NCI-H2227 treated with DMSO at 0.1 percent for 48 hours (cell line): ENCODE data around the gene MRPL53.
"Not testable (repeated sequence)": the region's sequence is repeated elsewhere in the genome, so short reads cannot be mapped to it uniquely, and the experiment has no call there.

Experiments used
- DNase-seq: peaks from one replicate; lab custom pipeline; 2025; lab: John Stamatoyannopoulos, UW

MRPL53 gene

DNA sequence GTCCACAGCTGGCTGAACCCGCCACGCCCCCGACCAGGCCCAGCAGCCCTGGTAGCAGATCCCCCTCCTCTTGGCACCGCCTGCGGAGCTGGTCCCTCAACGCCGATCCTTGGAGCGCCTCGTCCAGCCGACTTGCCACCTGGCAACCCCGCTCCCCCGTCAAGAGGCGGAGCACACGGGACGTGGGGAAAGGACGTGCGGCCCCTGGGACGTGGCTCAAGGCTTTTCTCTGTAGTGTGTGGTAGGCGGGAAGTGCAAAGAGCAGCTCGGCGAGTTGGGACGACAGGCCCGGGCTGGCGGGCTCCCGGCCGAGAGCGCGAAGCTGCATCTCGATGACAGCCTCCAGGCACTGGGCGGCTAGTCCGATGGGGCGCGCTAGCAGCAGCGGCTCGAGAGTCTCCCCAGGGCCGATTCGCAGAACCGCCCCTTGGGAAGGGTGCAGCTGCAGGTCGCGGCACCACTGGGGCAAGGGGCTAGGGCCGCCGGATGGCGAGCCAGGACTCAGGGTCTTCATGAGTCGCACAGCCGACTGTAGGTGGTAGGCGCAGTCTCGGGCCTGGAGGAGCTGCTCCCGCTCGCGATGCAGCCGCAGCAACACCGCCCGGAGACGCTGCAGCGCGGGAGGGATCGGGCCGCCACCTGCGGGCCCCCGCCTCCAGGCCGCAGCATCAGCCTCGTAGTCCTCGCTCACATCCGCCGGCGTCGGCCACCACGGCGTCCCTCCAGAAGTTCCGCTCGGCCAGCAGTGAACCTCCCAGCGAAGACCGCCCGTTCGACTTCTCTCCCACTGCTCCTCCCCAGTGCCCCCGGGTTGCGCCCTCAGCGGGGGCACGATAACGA lies 9.7 kb upstream of the MRPL53 start:
- DNase-seq = peak; percentile 64

DNA sequence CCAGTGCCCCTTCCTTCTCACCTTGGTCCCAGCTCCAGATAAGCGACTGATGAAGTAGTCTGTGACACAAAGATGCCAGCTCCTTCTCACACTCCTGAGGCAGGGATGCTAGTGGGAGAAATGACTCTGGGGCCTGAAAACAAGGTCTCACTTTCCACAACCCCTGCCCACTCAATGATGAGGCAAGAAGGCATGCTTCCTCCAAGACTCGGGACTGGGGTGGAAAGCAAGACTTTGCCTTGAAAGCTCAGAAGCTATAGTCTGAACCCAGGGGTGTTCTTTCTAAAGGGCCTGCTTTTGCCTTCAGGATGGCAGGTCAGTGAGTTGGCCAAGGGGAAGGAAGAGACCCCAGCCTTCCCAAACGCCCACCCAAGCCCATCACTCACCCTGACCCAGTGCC lies 9.0 kb upstream of the MRPL53 start:
- no peak for DNase-seq

DNA sequence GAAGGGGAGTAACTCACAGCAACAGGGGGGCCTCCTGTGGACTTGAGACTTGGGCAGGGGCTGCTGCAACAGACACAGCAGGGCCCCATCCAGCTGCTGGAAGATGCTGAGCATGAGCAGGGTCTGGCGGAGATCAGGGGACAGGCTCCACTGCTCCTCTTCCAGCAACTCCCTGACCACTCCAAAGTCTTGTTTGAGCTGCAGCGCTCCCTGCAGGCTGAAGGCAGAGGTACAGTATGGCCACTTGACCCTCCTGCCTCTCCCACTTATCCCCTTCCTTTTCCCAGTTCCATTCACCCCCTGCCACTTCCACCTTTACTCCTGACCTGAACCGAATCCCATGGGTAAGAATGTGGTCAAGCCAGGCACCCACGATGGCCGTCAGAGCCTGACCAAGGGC lies 2.4 kb upstream of the MRPL53 start:
- no peak for DNase-seq

DNA sequence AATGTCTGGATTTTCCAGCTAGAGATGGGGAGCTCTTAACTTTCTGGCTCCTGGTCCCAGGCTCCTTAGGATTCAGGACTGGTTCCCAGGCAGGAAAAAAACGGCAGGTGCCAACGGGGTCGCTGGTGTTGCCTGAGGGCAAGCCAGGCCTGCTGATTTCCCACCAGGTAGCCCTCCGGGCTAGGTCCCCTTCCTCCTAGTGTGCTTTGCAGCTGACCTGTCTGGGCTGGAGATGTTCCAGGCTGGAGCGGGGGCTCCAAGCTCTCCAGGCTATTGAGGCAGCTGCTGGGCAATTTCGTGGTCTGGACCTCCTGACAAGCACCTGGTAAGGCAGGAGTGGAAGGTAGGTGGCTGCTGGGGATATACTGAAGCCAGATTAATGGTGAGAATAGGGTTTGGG lies 2.0 kb upstream of the MRPL53 start:
- no peak for DNase-seq

DNA sequence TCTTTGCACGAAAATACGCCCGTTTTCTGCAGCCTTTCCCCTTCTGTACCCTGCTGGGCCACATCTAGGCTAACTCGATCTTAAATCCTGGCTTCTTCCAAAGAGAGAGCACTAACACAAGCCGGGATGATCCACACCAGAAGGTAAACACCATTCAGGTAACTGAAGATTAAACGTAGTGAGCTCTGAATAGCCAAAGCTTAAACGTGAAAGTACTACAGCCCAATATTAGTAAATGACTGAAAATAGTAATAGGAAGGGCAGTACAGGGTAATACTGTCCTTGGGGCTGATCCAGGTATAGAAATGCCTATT lies 422 bp upstream of the MRPL53 start:
- DNase-seq = peak; percentile 73

DNA sequence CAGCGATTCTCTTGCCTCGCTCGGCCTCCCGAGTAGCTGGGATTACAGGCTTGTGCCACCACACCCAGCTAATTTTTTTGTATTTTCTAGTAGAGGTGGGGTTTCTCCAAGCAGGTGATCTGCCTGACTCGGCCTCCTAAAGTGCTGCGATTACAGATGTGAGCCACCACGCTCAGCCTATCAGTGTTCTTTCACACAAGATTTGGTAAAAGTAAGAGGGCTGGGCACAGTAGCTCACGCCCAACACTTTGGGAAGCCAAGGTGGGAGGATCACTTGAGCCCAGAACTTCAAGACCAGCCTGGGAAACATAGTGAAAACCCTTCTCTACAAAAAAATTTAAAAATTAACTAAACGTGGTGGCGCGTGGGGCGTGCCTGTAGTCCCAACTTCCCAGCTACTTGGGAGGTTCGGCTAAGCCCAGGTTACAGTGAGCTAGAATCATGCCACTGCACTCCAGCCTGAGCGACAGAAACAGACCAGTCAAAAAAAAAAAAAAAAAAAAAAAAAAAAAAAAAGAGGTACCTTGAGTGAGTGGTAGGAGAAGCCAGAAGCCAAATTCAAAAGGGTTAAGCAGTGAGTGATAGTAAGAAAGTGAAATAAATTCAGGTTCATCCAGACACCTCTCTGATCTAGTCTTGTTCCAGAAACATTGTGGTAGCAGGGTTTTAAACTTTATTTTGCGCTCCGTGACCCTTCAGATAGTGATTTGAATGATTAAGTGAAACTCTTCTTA lies 981 bp downstream of the MRPL53 start:
- DNase-seq = no peak

DNA sequence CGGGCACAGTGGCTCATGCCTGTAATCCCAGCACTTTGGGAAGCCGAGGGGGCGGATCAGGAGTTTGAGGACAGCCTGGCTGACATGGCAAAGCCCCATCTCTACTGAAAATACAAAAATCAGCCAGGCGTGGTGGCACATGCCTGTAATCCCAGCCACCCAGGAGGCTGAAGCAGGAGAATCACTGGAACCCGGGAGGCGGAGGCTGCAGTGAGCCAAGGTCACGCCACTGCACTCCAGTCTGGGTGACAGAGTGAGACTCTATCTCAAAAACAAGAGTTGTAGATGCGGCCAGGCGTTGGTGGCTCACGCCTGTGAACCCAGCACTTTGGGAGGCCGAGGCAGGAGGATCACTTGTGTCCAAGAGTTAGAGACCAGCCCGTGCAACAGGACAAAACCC lies 1.7 kb downstream of the MRPL53 start:
- DNase-seq = not testable (repeated sequence)

DNA sequence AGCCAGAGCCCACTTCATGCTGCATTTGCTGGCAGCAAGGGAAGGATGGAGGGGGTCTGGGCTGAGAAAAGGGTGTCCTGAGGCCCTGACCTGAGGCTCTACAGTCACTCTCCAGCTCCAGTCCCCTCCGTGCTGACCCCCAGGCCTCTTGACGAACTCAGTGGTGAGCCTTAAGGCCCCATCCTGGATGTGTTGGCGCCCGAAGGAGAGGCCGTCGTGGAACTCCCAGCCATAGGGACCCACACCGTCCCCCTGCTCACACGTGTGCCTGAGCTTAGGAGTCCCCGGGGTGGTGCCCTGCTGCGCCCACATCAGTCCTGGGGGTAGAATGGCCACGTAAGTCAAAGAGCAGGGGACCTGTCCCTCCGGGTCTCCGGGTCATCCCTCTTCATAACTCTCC lies 8.1 kb downstream of the MRPL53 start:
- DNase-seq = no peak

DNA sequence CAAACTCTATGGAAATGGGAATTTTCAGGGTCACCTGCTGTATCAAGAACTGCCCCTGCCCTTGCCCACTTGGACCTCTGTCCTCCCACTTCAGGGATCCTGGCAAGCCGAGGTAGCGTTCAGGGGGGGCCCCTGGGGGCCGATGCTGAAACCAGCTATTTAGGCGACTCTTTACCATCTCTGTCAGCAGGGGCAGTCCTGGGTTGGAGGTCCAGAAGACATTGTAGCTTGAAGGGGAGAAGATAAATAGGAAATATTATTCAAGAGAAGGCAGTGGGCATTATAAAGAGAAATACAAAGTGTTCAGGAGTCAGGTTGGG lies 9.7 kb downstream of the MRPL53 start:
- no peak for DNase-seq

DNA sequence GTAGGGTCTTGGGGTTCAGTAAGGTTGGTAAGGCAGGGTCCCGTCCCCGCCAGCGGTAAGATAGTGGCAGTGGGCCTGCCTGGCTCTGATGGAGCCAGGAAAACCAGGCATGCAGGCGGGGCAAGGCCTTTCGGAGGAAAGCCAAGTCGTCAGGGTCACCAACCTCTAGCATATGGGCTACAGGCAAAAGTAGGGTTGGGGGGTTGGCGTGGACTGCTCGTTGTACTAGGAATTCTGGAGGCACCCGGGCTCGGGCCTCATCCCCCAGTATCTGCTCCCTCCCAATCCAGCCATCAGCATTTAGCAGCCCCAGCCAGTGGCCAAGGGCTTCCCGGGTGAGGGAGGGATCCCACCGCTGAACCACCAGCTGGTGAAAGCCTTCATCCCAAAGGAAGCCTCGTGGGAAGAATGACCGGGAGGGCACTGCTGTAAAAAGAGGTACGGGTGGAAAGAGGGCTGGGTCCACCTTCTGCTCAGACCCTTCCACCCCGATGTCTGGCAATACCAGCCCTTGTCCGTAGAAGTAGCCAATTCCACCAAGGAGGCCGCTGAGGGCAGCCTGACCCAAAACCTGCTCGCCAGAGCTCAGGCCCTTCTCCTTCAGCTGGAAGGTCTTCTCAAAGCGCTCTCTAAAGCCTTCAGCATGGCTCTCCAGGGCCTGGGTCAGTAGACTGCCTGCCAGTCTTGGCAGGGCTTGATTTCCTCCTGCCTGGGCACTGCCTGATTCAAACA lies 10.3 kb downstream of the MRPL53 start:
- no peak for DNase-seq

DNA sequence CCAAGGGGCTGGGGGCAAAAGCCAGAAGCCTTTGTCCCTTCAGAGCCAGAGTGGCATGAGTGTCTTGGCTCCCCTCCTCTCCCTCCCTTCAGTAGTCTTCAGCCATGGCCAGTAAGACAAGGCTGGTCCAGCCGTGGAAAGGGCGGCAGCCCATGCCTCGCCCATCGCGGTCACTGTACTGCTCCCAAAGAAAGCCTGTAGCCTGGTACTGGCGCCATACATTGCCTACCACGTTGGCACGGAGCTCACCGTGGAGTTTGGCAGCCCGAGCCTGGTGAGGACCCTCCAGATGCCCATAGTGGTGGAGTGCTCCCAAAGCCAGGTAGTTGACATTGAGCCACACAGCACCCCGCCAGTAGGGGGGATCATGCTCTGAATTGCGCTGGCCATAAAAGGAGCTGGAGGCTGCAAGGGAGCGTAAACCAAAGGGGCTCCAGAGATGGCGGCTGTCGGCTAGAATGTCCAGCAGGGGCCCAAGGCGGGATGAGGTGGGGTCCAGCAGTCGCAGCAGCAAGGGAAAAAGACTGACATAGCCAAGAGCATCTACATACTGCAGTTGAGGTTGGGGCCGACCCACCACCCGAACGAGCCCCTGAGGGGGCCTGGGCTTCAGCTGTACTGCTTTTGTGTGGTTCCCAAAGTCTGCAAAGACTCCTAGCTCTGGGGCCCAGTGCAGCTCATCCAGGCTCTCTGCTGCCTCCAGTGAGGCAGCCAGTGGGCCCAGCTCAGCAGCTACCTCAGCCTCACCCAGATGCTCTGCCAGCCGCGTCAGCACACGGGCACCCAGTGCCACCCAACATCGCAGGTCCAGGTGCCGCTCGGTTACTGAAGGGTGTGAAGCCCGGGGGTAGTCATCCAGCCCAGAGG lies 11.1 kb downstream of the MRPL53 start:
- no peak for DNase-seq

DNA sequence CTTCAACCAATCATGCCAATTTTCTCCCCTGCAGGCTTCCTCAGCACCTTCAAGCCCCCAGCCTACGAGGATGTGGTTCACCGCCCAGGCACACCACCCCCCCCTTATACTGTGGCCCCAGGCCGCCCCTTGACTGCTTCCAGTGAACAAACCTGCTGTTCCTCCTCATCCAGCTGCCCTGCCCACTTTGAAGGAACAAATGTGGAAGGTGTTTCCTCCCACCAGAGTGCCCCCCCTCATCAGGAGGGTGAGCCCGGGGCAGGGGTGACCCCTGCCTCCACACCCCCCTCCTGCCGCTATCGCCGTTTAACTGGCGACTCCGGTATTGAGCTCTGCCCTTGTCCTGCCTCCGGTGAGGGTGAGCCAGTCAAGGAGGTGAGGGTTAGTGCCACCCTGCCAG lies 12.3 kb downstream of the MRPL53 start:
- not testable (repeated sequence) for DNase-seq

DNA sequence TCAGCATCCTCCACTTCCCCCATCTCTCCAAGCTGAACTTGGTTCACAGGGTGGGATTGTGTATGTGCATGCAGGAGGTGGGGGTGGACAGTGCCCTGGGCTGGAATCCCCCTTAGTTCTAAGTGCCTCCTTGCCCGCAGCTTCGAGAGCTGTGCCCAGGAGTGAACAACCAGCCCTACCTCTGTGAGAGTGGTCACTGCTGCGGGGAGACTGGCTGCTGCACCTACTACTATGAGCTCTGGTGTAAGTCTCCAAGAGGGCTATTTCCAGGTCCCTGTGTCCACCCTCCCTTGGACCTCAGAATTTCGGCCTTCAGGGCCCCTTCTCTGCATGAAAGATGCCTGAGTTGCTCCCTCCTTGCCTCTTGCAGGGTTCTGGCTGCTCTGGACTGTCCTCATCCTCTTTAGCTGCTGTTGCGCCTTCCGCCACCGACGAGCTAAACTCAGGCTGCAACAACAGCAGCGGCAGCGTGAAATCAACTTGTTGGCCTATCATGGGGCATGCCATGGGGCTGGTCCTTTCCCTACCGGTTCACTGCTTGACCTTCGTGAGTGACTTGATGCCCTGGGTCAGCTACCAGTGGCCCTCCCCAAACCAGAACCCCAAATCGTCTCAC lies 12.9 kb downstream of the MRPL53 start:
- not testable (repeated sequence) for DNase-seq

DNA sequence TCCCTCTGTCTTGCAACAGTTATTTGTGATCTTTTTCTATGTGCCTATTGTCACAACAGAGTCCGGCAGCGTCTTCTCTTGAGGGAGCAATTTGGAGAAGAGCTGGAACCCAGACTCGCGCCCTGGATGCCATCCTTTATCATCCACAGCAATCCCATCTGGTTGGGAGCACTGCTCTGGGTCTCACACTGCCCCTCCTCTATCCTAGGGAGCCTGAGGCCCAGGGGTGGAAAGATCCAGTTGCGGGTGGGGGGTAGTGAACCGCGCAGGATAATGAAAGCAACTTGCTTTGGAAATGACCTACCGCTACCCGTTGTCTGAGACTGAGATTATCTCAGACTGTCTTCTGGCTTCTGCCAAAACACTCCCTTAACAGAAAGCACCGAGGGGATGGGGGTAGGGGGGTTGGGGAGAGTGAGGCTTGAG lies 13.5 kb downstream of the MRPL53 start:
- DNase-seq = no peak

DNA sequence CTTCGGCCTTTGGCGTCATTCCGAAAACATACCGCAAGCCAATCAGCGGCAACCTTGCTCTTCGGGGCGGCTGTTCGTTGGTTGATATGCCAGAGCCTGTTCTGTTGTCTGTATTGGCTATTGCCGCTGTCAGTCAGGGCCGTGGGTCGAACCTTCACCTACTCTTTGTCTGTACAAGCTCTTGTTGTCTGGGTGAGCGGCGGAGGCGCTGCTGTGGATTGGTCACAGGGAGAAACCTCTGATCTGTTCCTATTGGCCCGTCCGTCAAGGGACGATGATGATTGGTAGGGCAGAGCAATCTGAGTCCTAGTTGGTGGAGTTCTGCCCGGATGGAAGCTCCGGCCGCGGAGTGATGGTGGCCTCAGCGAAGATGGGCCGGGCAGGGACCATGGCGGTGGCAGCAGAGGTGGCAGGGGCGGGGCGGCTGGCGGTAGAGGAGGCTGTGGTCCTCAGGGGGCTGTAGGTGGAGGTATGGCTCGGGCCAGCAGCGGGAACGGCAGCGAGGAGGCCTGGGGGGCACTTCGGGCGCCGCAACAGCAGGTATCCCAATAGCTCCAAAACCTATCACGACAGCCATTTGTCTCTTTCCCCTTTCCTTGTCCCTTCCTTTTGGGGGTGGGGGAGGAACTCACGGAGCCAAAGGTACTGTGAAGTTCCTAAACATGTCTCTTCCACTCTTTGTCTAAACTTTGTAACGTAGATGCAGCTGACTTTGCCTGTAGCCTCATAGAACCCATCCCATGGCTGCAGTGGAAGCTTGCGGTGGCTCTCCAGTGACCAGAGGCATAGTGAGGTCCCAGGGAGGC lies 14.1 kb downstream of the MRPL53 start, which contains the start of gene WBP1:
WBP1 (plus strand) TSS at position 307 of the 806 bp plus-strand sequence; CDS start at position 472, 165 bp downstream.
- DNase-seq = peak; percentile 100

DNA sequence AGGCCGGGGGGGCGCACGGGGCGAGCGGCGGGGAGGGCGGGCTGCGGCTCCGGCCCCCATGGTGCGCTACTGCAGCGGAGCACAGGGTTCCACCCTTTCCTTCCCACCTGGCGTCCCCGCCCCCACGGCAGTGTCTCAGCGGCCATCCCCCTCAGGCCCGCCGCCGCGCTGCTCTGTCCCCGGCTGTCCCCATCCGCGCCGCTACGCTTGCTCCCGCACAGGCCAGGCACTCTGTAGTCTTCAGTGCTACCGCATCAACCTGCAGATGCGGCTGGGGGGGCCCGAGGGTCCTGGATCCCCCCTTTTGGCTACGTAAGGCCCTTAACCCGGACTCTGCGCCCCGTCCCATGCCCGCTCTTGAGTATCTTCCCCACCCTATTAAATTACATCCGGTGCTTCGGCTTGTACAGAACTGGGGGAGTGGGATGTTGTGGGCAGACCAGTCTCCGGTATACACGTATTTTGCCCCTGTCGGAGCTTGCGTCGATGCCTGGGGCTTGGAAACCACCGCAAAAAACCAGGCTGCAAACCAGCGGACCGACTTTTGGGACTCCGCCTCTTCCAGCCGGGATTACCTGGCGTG lies 14.8 kb downstream of the MRPL53 start:
- peak; percentile 88 for DNase-seq

DNA sequence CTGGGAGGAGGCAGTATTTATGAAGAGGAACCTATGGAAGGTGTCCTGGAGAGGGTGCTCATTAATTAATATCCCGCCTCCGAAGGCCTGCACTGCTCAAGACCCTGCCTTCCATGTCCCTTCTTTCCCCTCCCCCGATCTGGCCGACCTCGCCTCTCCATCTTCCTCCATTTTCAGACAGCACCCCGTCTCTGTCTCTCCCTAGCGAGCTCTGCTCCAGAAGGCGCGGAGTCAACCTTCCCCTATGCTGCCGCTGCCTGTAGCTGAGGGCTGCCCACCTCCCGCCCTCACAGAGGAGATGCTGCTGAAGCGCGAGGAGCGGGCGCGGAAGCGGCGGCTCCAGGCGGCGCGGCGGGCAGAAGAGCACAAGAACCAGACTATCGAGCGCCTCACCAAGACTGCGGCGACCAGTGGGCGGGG lies 15.3 kb downstream of the MRPL53 start:
- no peak for DNase-seq

DNA sequence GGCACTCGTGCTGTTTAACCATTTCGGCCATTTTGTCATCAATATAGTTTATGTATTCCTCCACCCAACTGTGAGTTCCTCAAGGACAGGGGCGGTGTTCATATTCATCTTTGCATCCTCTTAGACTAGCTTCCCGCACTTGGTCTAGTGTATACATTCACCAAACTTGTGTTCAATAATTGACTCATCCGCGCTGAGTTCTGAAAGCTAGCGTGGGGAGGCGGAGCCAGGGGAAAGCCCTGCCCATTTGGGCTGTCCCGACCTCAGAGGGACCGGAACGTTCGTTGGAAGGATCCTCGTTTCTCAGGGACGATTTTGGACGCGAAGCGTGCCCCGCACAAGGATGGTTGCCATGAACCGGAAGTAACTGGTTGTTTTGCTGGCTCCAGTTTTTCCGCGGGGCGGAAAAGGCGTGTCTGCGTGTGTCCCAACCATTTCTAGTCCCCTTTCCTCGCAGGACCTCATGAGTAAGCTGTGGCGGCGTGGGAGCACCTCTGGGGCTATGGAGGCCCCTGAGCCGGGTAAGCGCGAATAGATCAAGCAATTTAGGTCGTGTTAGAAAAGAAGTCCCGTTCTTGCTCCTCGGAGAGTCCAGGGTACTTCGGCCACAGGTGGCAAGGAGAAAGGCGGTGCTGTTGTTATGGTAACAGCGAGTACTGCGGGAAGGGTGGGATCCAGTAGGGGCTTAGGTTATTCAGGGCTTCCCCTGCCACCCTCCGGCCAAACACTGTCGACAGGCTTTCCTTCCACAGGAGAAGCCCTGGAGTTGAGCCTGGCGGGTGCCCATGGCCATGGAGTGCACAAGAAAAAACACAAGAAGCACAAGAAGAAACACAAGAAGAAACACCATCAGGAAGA lies 17.6 kb downstream of the MRPL53 start, which contains the start of gene INO80B:
INO80B (plus strand) TSS at position 434 of the 858 bp plus-strand sequence; CDS start at position 464, 30 bp downstream.
- DNase-seq = peak; percentile 99

DNA sequence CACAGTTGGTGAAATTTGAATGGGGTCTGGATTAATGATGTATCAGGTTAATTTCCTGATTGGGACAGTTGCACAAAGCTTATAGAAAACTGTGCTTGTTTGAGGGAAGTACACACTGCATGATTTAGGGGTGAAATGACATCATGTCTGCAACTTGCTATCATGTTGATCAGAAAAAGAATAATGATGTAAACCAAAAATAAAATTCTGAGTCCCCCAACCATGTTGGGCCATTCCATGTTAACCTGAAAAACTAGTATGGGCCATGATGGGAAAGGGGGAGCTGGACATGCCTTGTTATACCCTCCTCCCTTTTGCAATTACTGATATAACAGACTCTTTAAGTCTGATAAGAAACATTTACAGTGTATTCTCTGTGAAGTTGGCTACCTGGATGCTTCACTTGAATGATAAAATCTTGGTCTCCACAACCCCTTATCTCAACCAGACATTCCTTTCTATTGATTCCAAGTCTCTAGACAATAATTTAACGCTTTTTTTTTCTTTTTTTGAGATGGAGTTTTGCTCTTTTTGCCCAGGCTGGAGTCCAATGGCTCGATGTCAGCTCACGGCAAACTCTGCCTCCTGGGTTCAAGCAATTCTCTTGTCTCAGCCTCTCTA lies 21.8 kb downstream of the MRPL53 start:
- no peak for DNase-seq
